TTC549 (cell line): ENCODE data around the gene IMPG2.
"Not testable (repeated sequence)": the region's sequence is repeated elsewhere in the genome, so short reads cannot be mapped to it uniquely, and the experiment has no call there.

Experiments used
- FAIRE-seq: peaks from 2 replicates; lab custom pipeline; 2012; peaks lifted over from hg19 to GRCh38; lab: Jason Lieb, UNC

Gene IMPG2

DNA sequence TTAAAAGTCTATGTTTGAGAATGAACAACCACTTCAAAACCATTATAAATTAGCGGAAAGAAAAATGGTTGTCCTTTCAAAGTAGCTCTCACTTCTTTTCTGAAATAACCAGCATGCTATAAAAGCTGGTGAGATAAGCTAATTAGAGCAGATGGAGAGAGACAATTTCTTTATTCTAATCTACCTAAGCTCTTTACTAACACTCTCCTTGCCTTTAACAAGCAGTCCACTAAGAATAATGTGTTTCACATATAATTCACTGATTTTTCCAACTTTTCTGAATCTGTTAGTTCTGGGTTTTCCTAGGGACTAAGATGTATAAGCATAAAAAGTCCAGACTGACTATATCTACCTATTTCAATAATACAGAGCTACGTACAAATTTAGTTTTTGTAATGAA lies at the start of gene IMPG2:
TSS of gene IMPG2 (minus strand) at position 101 of the 400 bp plus-strand sequence. CDS start 203 bp downstream, outside the sequence.
- no peak for FAIRE-seq

GRCh38 chr3:101362406-101362805 lies 42.0 kb upstream of the IMPG2 start:
- FAIRE-seq: no peak

DNA sequence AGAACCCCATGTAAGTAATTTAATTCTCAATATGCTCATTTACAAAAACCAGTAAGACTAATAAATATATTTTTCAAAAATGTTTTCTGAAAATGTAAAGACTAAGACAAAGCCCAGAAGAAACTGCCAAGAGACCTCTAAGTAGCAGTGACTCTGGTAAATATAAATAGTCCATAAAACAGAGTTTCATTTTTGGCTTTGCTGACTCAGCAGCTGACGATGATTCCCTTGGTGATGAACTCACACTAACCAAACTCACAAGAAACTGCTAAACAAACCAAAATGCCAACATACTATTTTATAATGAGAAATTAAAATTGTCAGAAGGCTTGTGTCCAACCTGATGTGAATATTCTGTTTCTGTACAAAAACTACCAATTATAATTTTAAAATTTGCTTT lies 31.5 kb upstream of the IMPG2 start:
- FAIRE-seq: no peak

GRCh38 chr3:101340591-101340990 lies 20.2 kb upstream of the IMPG2 start:
- FAIRE-seq: no peak

DNA sequence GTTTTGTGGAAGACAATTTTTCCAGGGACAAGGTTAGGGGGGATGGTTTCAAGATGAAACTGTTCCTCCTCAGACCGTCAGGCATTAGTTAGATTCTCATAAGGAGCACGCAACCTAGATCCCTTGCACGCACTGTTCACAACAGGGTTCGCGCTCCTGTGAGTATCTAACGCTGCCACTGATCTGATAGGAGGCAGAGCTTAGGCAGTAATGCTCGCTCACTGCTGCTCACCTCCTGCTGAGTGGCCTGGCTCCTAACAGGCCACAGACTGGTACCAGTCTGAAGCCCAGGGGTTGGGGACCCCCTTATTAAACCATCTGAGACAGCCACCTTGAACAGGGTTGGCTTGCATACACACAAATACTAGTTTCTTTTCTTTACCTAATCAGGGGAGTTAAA lies 13.5 kb upstream of the IMPG2 start:
- no peak for FAIRE-seq

DNA sequence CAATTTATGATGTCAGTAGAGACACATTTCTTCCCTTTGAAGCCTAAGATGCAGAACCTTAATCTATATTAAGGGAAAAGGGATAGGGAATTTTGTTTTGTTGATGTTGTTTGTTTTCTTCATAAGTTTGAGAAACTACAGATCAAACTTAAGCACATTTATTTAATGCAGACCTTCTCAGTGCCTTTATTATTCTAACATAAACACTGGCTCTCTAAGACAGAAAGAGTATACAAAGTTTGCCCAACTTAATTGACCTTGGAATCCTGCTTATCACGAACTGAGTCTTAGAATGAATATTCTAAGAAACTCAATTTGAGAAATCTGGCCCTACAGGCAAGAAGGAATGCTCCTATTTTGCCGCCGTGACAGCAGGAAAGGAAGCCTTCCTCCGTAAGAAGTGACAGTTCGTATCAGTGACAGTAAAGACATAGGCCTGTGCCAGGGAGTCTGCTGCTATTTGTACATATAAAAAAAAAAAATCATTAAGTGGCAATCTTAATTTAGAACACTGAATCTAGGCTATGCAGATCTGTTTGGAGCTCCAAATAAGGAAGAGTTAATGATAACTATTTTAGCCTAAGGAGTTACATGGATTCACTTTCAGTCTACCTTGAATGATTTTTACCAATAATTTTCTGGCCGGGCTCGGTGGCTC lies 8.8 kb upstream of the IMPG2 start:
- FAIRE-seq: no peak

GRCh38 chr3:101325393-101326134 lies 5.2 kb upstream of the IMPG2 start:
- no peak for FAIRE-seq

DNA sequence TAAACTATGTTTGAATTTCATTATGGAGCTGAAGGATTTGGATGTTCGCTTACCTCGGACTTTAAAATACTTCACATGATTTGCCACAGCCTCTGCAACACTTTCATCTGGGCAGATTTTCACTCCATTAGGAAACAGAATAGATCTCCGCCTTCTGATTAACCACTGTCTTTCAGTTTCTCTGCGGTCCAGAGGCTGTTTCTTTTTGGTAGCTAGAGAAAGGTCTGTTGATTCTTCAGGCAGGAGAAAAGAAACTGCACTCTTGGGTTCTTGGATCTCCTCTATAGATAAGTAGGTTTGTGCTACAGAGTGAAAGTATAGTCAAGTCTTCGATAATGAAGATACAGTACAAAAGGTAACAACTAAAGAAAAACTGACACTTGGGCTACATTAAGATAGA lies 844 bp downstream of the IMPG2 start:
- no peak for FAIRE-seq

DNA sequence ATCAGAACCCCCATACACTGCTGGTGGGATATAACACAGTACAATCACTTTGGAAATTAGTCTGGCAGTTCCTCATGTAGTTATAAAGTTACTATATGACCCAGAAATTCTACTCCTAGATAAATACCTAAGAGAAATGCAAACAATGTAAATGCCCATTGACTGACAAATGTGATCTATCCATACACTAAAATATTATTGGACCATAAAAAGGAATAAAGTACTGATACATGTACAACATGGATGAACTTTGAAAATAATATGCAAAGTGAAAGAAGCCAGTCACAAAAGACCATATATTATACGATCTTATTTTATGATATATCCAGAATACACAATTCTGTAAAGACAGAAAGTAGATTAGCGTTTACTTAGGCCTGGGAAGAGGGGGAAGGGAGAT lies 7.8 kb downstream of the IMPG2 start:
- no peak for FAIRE-seq

DNA sequence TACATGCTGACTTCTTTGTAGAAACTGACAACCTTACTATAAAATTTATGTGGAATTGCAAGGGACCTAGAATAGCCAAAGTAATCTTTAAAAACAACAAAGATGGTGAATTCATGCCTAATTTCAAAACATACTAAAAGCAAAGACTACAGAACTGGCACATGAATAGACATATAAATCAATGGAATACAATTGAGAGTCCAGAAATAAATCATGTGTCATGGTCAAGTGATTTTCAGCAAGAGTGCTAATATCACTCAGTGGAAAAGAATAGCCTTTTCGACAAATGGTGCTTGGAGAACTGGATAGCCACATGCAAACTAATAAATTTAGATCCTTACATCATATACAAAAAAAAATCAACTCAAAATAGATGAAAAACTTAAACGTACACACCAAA lies 8.7 kb downstream of the IMPG2 start:
- FAIRE-seq: no peak

GRCh38 chr3:101310978-101311375 lies 9.4 kb downstream of the IMPG2 start:
- FAIRE-seq: no peak

DNA sequence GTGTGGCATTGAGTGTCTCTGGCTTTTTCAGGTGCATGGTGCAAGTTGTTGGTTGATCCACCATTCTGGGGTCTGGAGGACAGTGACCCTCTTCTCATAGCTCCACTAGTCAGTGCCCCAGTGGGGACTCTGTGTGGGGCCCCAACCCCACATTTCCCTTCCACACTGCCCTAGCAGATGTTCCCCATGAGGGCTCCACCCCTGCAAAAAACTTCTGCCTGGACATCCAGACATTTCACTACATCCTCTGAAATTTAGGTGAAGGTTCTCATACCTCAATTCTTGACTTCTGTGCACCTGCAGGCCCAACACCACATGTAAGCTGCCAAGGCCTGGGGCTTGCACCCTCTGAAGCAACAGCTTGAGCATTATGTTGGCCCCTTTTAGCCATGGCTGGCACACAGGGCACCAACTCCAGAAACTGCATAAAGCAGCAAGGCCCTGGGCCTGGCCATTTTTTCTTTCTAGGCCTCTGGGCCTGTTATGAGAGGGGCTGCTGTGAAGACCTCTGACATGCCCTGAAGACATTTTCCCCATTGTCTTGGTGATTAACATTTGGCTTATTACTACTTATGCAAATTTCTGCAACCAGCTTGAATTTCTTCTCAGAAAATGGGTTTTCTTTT lies 12.1 kb downstream of the IMPG2 start:
- FAIRE-seq: not testable (repeated sequence)

DNA sequence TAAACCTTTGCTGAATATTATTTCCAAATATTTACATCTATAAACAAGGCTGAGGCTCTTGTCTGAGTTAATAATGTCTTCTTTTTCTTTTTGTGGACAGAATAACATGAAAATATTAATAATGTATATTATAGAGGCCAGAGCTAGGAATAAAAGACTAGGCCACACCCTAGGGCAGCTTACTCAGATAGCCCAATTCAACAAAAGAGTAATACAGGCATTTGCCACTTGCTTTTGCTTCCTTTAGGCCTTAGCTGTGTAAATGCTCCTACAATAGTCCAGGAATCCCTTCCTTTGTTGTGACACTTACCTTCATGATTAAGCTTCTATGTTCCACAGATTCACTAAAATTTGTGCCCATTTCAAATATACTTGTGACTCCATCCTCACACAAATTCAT lies 16.5 kb downstream of the IMPG2 start:
- FAIRE-seq: no peak

DNA sequence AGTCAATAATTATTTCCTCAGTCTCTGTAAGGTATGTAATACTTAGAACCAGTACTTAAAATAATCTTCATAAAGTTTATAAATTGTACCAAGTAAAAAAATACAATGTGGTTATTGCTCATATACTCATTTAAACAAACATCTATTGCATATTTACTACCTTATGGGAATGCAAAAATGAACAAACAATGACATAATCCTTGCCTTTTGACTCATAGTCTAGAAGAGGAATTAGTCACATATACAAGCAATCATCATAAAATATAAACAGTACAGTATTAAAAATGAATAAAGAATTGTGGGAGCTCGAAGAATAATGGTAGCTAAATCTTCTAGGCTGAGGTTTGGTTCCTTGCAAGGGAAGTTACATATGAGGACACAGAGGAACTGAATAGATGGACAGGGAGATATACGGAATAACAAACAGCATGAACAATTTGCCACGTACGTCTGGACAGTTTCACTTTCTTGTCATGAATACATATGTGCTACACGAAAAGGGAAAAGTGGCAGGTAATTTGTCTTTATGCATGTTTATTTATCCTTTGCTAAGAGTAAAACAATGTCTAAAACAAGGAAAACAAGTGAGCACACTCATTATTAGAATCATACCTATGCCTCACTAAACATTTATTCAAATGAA lies 17.2 kb downstream of the IMPG2 start:
- FAIRE-seq: no peak

DNA sequence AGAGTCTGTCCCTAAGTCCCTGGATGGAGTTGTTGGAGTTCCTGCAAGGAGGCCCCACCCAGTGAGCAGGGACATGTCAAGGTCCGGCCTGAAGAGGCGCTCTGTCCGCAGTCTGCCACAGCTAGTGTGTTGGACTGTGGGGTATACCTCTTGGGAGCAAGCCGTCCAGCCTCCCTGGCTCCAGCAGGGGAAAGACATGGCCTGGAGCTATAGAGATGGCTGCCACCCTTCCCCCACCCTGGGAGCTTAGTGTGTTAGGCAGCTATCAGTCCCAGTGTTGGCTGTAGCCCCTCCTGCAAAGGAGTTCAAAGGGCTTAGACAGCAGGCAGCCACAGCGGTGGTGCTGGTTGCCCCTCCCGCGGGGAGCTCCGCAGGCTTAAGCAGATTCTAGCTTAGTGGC lies 20.3 kb downstream of the IMPG2 start:
- FAIRE-seq: no peak

GRCh38 chr3:101292027-101292426 lies 28.3 kb downstream of the IMPG2 start:
- no peak for FAIRE-seq

DNA sequence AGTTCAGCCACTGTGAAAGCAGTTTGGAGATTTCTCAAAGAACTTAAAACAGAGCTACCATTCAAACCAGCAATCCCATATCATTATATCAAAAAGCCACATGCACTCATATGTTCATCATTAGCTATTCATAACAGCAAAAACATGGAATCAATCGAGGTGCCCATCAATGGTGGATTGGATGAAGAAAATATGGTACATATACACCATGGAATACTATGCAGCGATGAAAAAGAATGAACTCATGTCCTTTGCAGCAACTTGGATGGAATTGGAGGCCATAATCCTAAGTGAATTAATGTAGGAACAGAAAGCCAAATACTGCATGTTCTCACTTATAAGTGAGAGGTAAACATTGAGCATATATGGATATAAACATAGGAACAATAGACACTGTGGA lies 32.1 kb downstream of the IMPG2 start:
- FAIRE-seq: no peak

DNA sequence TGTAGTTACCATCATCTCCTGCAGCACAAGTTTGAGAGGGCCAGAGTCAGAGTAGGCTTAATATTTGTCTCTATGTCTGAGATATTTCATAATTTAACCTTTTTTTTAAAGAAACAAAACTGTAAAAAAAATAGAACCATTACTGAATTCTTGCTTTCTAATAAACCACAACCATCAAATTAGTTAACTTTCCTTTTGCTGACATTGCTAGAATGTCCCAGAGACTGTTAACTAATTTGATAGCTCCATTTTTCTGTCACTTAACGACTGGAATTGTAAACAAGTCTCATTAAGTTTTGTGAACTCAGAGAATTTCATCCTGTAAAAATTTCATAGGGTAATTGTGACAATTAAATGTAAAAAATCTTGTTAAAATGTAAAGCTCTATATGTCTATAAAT lies 35.6 kb downstream of the IMPG2 start:
- FAIRE-seq: no peak

DNA sequence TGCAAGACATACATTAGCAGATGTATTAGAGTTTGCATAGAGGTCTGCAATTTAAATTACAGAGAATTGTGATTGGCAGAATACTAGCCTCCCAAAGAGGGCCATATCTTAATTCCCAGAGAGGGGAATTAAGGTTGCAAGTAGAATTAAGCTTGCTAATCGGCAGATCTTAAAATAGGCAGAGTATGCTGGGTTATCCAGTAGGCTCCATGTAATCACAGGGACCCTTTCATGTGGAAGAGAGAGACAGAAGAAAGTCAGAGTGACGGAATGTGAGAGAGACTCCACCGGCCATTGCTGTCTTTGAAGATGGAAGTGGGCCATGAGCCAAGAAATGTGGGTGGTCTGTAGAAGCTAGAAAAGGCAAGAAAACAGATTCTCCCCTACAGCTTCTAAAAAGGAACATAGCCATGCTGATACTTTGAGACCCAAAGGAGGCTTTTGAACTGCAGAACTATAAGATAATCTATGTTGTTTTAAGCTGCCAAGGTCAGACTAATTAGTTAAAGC lies 38.8 kb downstream of the IMPG2 start:
- no peak for FAIRE-seq

DNA sequence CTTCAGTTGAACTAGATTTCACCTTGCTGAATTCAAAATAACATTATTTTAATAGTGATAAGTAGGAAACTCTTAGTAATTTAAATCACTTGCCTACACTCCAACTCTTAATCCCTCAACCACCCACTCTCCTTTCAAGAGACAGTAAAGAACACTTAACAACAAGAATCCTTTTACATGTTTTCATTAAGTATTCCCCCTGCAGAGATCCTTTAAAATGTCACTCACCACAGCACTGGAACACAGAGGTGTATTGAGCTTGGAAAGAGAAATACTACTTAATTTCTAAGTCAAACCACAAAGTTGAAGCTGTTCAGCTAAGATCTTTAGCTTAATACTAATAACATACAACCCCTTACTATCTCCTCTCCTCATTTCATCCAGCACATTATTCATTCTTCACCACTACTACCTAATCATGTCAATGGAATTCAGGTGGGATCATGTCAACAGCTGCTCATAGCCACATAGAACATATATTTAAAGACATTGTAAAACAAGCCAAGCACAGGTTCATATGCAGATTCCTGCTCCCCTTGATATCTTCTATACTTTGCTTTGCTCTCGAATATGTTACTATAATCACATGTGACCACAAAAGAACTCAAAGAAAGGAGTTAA lies 40.5 kb downstream of the IMPG2 start:
- FAIRE-seq: no peak

DNA sequence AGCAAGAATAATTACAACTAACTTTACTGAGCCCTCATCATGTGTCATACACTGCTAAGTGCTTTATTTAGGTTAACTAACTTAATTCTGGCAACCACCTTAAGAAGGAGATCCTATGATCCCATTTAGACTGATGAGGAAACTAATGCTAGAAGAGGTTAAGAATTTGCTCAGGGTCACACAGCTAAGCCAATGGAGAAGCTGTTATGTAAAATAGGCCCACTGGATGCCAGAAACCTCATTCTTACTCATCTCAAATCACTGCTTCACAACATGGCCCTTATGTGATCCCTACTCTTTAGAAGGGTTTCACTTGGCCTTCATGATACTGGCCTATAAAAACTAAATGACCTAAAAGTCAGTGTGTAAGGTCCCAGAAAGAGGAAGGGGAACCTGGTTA lies 41.2 kb downstream of the IMPG2 start:
- no peak for FAIRE-seq

GRCh38 chr3:101278727-101279126 lies 41.6 kb downstream of the IMPG2 start:
- no peak for FAIRE-seq
